Measurements from ENCODE around the gene FETUB. TPM values are rescaled to one million over a fixed set of nuclear protein-coding genes. Genes with fewer than 3 reads are reported as not detected.

Gene FETUB, protein sequence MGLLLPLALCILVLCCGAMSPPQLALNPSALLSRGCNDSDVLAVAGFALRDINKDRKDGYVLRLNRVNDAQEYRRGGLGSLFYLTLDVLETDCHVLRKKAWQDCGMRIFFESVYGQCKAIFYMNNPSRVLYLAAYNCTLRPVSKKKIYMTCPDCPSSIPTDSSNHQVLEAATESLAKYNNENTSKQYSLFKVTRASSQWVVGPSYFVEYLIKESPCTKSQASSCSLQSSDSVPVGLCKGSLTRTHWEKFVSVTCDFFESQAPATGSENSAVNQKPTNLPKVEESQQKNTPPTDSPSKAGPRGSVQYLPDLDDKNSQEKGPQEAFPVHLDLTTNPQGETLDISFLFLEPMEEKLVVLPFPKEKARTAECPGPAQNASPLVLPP
- not detected for polyA plus RNA-seq (2012; ENCODE audit: missing spikeins)

DNA sequence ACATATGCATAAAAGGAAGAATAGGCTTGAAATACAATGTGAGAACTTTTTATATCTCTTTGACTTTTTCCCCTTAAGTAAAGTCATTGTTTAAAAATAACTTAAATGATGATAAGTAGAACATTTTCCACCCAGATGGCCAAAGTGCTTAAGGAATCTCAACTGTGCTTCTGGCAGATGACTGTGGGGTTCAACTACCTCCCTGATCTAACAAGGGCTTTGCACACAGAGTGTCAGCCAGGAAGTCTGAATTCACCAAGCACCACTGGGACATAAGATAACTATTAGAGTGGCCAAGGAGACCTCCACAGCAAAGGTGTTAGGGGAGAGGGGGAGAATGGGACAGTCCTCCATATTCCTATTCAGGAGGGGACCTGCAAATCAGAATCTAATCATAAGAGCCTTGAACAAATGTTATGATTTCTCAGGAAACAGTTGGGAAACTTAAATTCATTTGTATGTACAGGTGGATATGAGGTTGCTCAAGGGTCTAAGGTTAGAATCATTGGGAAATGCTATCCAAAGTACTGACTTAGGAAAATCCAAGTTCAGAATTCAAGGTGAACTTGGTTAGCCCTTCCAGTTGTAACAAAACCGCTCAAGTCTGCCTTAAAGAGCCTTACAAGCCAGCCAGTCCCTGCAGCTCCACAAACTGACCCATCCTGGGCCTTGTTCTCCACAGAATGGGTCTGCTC lies at the start of gene FETUB:
Gene FETUB, plus strand, starts transcription at position 622 of the 695 bp plus-strand sequence. Its CDS starts 62 bp downstream, at position 684.
- no peak for DNase-seq (ENCODE audit: insufficient read length)
- FAIRE-seq, result no peak
- TF ChIP-seq POLR2A (IDR thresholded peaks at IDR 0.05; ENCODE audit: low read depth, low read length), result no peak
- TF ChIP-seq TAF1 (IDR thresholded peaks at IDR 0.05; ENCODE audit: borderline replicate concordance, low read depth, low read length), result no peak
- TF ChIP-seq POLR2AphosphoS5 (IDR thresholded peaks at IDR 0.05; ENCODE audit: low read depth, low read length), result no peak

DNA sequence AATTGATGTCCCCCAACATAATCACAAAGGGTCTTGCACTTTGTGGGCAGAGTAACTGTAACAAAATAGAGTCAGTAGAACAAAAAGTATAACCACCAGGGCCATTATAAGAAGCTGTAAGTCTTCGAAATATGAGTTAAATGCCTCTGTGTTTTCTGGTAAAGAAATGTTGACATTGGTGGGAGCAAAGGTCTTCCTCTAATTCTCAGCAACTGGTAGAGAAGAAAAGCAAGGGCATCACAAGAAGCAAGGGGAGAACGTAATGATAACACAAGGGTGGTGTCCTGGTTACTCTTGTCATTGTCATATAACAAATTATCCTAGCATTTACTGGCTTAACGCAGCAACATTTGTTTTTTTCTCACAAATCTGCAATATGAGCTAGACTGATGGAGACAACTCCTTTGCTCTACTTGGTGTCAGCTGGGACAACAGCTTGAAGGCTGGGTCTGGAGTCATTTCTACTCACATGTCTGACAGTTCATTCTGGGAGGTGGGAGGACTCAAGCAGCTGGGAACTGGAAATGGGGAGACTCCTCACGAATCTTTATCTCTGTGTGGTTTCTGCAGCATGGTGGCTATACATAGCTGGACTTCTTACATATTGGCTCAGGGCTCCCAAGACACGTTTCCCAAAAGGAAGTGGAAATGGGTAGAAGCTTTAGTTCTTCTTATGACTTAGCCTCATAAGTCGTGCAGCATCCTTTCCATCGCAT lies 49.5 kb upstream of the FETUB start:
- FAIRE-seq (no peak), DNase-seq (ENCODE audit: insufficient read length) (no peak)
- TF ChIP-seq POLR2AphosphoS5 (IDR thresholded peaks at IDR 0.05; ENCODE audit: low read depth, low read length) (no peak), TAF1 (IDR thresholded peaks at IDR 0.05; ENCODE audit: borderline replicate concordance, low read depth, low read length) (no peak), POLR2A (IDR thresholded peaks at IDR 0.05; ENCODE audit: low read depth, low read length) (no peak)

DNA sequence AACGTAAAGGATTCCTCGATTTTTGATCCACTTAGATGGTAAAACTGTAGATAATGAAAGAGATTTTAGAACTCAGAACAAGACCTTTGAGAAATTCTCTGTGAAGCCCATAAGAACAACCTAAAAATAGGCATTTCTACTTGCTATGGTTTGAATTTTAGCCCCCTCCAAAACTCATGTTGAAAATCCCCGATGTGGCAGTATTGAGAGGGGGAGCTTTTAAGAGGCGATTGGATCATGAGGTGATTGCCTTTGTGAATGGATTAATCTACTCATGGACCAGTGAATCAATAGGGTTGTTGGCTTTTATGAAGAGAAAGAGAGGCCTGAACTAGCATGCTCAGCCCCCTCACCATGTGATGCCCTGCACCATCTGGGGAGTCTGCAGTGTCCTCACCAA lies 47.5 kb upstream of the FETUB start:
- DNase-seq (ENCODE audit: insufficient read length), result no peak
- FAIRE-seq, result no peak
- TF ChIP-seq POLR2A (IDR thresholded peaks at IDR 0.05; ENCODE audit: low read depth, low read length) (no peak), TAF1 (IDR thresholded peaks at IDR 0.05; ENCODE audit: borderline replicate concordance, low read depth, low read length) (no peak), POLR2AphosphoS5 (IDR thresholded peaks at IDR 0.05; ENCODE audit: low read depth, low read length) (no peak)

DNA sequence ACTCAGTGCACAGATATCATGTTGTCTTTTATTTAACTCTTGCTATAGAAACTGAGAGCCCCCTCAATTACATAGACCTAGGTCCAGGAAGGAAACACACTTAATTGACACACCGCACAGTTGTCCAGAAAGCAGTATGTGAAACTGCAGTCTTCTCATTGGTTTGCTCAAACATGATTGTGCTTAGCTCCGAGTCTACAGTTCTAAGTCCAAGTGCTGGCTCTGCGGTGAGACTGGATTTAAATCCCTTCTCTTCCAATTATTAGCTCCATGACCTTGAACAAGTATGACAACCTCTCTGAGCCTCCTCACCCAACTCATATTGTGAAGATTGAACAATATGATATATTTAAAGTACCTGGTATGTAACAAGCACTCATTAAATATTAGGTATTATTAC lies 46.3 kb upstream of the FETUB start:
- FAIRE-seq (no peak), DNase-seq (ENCODE audit: insufficient read length) (no peak)
- no peak for TF ChIP-seq TAF1 (IDR thresholded peaks at IDR 0.05; ENCODE audit: borderline replicate concordance, low read depth, low read length)
- no peak for TF ChIP-seq POLR2A (IDR thresholded peaks at IDR 0.05; ENCODE audit: low read depth, low read length)
- no peak for TF ChIP-seq POLR2AphosphoS5 (IDR thresholded peaks at IDR 0.05; ENCODE audit: low read depth, low read length)

DNA sequence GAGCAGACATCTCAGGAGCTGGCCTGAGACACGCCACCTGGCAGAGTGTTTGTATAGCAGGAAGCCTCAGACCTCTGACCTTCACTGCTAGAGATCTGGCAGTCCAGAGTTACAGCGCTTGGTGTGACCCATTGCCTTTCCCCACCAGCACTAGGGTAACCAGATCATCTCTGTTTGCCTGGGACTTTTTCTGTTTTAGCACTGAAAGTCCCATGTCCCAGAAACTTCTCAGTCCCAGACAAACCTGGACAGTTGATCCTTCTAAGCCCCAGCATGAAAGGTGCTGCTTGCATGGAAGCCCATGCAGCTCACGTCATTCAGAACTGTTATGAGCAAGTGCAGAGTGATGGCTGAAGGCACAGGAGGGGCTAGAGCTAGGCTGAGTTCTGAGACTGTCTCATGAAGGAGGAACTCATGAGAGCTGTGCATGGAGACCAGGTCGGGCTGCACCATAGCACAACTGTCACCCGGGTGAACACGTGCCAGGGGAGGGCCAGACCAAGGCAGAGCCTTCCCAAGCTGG lies 45.5 kb upstream of the FETUB start:
- DNase-seq (ENCODE audit: insufficient read length), result no peak
- no peak for FAIRE-seq
- TF ChIP-seq TAF1 (IDR thresholded peaks at IDR 0.05; ENCODE audit: borderline replicate concordance, low read depth, low read length) (no peak), POLR2A (IDR thresholded peaks at IDR 0.05; ENCODE audit: low read depth, low read length) (no peak), POLR2AphosphoS5 (IDR thresholded peaks at IDR 0.05; ENCODE audit: low read depth, low read length) (no peak)

DNA sequence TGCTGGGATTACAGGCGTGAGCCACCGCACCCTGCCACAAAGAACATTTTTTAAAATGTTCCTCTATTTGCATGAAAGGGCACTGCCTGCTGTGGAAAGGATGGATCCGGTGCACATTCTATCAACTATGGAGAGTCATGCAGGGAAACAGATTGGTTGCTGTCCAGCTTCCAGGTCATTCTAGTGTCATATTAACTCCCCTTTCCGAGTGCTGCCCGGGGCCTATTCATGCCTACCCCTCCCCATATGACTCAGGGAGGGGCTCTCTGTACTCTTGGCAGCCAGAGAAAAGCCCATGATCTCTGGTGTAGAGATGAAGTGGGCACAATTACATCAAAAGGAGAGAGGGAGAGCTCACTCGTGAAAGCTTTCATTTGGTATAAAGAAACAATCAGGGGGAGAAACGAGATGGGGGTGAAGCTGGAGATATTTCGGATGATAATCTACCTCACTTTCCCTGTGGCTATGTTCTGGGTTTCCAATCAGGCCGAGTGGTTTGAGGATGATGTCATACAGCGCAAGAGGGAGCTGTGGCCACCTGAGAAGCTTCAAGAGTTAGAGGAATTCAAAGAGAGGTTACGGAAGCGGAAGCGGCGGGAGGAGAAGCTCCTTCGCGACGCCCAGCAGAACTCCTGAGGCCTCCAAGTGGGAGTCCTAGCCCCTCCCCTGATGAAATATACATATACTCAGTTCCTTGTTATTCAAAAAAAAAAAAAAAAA lies 43.5 kb upstream of the FETUB start:
- FAIRE-seq (no peak), DNase-seq (ENCODE audit: insufficient read length) (no peak)
- TF ChIP-seq TAF1 (IDR thresholded peaks at IDR 0.05; ENCODE audit: borderline replicate concordance, low read depth, low read length) (no peak), POLR2A (IDR thresholded peaks at IDR 0.05; ENCODE audit: low read depth, low read length) (no peak), POLR2AphosphoS5 (IDR thresholded peaks at IDR 0.05; ENCODE audit: low read depth, low read length) (no peak)

DNA sequence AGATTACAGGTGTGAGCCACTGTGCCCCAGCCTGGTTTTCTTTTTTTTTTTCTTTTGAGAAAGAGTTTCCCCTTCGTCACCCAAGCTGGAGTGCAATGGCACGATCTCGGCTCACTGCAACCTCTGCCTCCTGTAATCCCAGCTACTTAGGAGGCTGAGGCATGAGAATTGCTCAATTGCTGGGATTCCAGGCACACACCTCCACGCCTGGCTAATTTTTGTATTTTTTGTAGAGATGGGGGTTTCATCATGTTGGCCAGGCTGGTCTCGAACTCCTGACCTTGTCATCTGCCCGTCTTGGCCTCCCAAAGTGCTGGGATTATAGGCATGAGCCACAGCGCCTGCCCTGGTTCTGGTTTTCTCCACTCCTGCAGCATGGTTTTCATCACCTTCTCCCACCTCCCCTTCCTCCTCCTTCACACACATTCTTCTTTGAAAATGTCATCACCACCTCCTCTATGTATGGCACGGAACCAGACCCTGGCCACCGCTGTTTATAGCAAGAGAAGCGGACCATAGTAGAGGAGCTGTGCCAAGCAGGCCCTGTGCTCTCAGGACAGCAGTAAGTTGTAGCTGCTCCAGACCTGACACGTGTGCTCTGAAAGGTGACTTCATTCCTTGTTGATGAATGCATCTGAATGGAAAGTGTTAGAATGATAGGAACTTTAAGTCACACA lies 42.0 kb upstream of the FETUB start:
- FAIRE-seq, result no peak
- TF ChIP-seq TAF1 (IDR thresholded peaks at IDR 0.05; ENCODE audit: borderline replicate concordance, low read depth, low read length) (no peak), POLR2AphosphoS5 (IDR thresholded peaks at IDR 0.05; ENCODE audit: low read depth, low read length) (no peak), POLR2A (IDR thresholded peaks at IDR 0.05; ENCODE audit: low read depth, low read length) (no peak)

DNA sequence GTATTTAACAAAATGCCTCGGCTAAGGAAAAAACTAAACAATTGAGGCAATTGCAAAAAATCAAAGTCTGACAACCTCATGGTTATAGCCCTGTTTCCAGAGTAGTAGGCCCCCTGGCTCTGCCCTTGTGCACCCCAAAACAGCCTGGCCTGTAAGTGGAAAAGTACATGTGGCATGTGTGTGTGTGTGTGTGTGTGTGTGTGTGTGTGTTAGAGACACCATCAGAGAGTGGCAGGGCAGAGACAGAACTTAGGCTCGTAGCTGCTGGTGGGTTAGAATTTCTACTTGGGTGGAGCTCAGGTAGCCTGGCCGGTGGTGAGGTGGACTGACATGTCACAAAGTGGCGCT lies 41.4 kb upstream of the FETUB start:
- no peak for FAIRE-seq
- TF ChIP-seq POLR2AphosphoS5 (IDR thresholded peaks at IDR 0.05; ENCODE audit: low read depth, low read length) (no peak), POLR2A (IDR thresholded peaks at IDR 0.05; ENCODE audit: low read depth, low read length) (no peak), TAF1 (IDR thresholded peaks at IDR 0.05; ENCODE audit: borderline replicate concordance, low read depth, low read length) (no peak)

More for the DNA sequence above, 42.0 kb upstream of the FETUB start:
- DNase-seq (ENCODE audit: insufficient read length), result no peak

DNA sequence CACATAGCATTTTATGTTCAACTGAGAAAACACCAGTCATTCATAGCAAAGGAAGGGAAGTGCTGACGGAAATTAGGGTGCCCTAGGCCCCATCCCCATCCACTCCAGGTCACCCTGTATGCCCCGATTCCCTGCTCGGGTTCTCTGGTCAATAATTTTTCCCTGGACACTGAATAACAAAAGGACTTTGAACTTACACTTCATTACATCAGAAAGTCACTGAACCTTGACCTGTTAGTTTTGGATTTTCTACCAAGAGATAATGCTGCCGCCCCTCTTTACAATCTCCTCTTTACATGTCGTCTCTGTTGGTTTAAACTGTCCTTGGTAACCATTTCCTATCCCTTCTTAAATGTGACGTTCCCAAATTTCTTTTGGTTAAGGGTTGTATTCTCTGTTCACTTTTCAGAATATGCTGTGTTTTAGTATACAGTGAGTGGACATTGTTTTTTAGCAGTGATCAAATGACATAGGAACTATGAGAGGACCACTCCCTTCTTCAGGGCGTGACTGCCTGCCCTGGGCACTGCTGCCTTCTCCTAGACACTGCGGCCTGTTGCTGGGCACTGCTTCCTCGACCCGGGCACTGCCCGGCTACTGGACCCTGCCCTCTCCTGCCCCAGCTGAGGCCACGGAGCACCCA lies 40.9 kb upstream of the FETUB start:
- FAIRE-seq (no peak), DNase-seq (ENCODE audit: insufficient read length) (no peak)
- no peak for TF ChIP-seq POLR2AphosphoS5 (IDR thresholded peaks at IDR 0.05; ENCODE audit: low read depth, low read length)
- TF ChIP-seq POLR2A (IDR thresholded peaks at IDR 0.05; ENCODE audit: low read depth, low read length), result no peak
- TF ChIP-seq TAF1 (IDR thresholded peaks at IDR 0.05; ENCODE audit: borderline replicate concordance, low read depth, low read length), result no peak

More for the DNA sequence above, 41.4 kb upstream of the FETUB start:
- no peak for DNase-seq (ENCODE audit: insufficient read length)

DNA sequence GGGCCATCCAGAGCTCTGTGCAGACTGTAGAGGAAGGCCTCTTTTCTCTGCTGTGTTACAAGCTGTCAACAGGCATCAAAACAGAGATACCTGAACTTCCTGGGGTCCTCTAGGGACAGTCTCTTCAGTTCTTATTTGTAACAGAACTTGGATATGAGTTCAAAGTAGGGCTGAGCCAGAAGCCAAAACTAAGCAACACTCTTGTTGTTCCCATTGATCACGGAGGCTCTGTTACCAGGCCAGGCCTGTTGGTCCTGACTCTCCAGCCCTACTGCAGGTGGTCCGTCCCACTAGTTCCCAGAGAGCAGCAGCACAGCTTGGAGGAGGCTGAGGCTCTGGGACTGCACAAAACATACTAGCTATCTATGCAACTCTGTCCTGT lies 40.4 kb upstream of the FETUB start:
- TF ChIP-seq POLR2AphosphoS5 (IDR thresholded peaks at IDR 0.05; ENCODE audit: low read depth, low read length) (no peak), TAF1 (IDR thresholded peaks at IDR 0.05; ENCODE audit: borderline replicate concordance, low read depth, low read length) (no peak), POLR2A (IDR thresholded peaks at IDR 0.05; ENCODE audit: low read depth, low read length) (no peak)
- DNase-seq (ENCODE audit: insufficient read length), result no peak
- FAIRE-seq, result no peak
